Measurements from ENCODE around the gene SYT4.

The SYT4 gene

GRCh38 chr18:43283299-43283698 is 6.0 kb upstream of the SYT4 start:
- DNase-seq (ENCODE audit: low read depth) = no peak
- H3K4me3 ChIP-seq (ENCODE audit: low read depth, low read length) = no peak overlapping the region
- TF ChIP-seq, protein P1, sequence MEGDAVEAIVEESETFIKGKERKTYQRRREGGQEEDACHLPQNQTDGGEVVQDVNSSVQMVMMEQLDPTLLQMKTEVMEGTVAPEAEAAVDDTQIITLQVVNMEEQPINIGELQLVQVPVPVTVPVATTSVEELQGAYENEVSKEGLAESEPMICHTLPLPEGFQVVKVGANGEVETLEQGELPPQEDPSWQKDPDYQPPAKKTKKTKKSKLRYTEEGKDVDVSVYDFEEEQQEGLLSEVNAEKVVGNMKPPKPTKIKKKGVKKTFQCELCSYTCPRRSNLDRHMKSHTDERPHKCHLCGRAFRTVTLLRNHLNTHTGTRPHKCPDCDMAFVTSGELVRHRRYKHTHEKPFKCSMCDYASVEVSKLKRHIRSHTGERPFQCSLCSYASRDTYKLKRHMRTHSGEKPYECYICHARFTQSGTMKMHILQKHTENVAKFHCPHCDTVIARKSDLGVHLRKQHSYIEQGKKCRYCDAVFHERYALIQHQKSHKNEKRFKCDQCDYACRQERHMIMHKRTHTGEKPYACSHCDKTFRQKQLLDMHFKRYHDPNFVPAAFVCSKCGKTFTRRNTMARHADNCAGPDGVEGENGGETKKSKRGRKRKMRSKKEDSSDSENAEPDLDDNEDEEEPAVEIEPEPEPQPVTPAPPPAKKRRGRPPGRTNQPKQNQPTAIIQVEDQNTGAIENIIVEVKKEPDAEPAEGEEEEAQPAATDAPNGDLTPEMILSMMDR (IDR thresholded peaks at IDR 0.05; ENCODE audit: control insufficient read depth, extremely low read depth, insufficient read depth) = no peak

DNA sequence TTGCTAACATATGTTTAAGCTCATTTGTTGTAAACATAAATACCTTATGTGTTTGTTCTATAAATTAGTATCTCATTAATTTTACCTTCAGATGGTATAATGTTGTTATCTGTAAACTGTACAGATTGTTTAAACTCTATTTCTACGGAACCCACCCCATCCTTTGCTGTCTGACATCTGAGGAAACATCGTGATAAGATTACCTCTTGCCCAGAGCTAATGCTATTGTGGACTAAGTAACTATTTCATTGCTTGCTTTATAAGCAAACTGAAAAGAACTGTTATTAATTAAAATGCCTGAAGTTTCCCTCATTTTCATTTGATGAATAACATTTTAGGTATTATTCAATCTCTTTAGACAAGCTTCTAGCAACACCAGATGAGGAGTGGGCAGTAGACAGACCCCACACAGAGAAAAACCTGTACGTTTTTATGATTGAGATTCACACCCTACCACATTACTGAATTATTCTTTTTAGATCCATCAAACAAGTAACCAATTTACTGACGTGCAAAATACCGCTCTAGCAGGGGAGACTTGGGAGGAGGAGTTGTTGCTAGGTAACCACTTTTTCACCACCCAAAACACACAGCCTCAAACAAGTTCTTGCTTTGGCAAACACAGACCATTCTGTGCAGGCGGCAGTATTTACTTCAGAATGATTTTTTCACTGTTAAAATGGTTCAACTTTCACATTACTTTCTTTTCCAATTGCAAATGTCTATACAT is 1.9 kb upstream of the SYT4 start:
- TF ChIP-seq, protein P1 (IDR thresholded peaks at IDR 0.05; ENCODE audit: control insufficient read depth, extremely low read depth, insufficient read depth) = no peak
- no peak overlapping the region for H3K4me3 ChIP-seq (ENCODE audit: low read depth, low read length)
- DNase-seq (ENCODE audit: low read depth) = peak; percentile 96

DNA sequence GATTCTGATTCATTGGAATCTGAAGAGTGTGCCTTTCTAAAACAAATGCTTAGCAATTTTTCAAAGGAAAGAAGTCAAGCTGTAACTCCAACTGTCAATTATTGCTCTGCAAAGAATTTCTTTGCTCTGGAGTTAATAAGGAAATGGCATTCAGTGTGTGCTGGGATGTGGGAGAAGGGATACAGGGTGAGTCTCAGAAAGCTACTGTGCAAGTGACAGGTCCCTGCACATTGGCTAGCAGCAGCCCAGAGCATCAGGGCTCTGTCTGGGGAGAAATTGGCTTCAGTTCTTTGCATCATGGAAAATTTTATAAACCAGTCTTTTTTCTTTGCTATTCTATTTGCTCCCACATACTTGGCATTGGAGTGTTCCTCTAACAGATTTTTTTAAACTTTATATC is 1.1 kb upstream of the SYT4 start:
- no peak for DNase-seq (ENCODE audit: low read depth)
- H3K4me3 ChIP-seq (ENCODE audit: low read depth, low read length) = no peak overlapping the region
- TF ChIP-seq, protein P1 (IDR thresholded peaks at IDR 0.05; ENCODE audit: control insufficient read depth, extremely low read depth, insufficient read depth) = no peak

DNA sequence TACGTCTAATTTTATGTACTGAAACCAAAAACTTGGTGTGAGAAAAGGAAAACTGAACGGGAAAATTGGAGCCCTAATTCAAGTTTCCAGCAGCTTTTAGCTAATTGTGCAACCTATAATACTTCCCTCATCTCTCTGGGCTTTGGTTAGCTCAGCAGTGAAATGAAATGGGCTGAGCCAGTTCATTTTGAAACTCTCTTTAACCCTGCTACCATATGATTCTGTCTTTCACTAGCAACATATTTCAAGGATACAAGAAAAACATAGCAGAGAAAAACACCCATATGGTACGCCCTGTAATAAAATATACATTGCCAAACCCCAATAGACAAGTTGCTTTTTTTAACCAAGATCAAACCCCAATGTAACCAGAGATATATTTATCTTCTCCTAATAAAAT is 799 bp downstream of the SYT4 start:
- TF ChIP-seq, protein P1 (IDR thresholded peaks at IDR 0.05; ENCODE audit: control insufficient read depth, extremely low read depth, insufficient read depth) = no peak
- no peak for DNase-seq (ENCODE audit: low read depth)
- H3K4me3 ChIP-seq (ENCODE audit: low read depth, low read length) = peak overlapping the region; percentile 50

- DNase-seq (ENCODE audit: low read depth) = no peak
- TF ChIP-seq, protein P1 (IDR thresholded peaks at IDR 0.05; ENCODE audit: control insufficient read depth, extremely low read depth, insufficient read depth) = no peak
- H3K4me3 ChIP-seq (ENCODE audit: low read depth, low read length) = peak overlapping the region; percentile 50
Observed at GRCh38 chr18:43275546-43275945, 1.7 kb downstream of the SYT4 start.

DNA sequence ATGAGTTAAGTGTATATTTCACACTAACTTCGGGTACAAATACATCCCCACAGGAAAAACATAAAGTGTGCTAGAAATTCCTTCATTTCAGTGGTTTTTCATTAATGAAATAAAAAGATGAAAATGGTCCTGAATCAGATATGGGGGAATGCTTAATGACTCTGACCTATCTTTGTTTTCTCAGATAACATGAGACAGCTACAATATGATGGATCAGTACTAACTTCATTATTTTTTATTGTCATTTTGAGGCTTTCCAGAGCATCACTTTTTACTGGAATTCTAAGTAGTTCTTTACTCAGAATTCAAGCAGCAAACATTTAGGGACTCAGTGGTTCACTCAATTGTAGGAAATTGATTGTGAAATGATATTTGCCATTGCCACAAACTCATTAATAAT is 2.8 kb downstream of the SYT4 start:
- TF ChIP-seq, protein P1 (IDR thresholded peaks at IDR 0.05; ENCODE audit: control insufficient read depth, extremely low read depth, insufficient read depth) = no peak

More for the DNA sequence above, 2.8 kb downstream of the SYT4 start:
- peak overlapping the region; percentile 50 for H3K4me3 ChIP-seq (ENCODE audit: low read depth, low read length)
- no peak for DNase-seq (ENCODE audit: low read depth)
